ENCODE results near the gene LRRC56. TPM values are rescaled to one million over a fixed set of nuclear protein-coding genes. Genes with fewer than 3 reads are reported as not detected.

Gene LRRC56
- total RNA-seq, 1 donor: 0.94 TPM

DNA sequence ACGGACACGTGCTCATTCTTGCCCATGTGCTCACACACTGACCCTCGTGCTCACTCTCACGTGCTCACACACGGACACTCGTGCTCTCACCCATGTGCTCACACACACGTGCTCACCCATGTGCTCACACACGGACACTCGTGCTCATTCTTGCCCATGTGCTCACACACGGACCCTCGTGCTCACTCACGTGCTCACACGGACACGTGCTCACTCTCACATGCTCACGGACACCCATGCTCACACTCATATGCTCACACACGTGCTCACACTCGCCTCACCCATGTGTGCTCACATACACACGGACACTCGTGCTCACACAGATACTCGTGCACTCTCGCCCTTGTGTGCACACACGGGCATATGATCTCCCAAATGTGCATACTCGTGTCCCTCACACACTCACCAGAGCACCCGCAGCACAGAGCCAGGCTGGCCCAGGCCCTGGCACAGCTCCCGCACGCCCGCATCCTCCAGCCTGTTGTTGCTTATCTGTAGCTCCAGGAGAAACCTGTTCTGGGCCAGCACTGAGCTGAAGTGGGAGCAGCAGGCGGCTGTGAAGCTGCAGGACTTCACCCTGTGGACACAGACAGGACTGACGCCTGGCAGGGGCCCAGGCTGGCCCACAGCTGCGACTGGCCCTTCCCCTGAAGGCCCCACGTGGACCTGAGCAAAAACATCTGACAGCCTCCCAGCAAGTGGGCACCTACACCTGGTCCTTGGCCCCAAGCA lies 39.6 kb upstream of the LRRC56 start:
- Histone ChIP-seq H3K4me1 (ENCODE audit: insufficient read depth, low read length) (peaks cover 17% of the 10 kb centered on the region), H3K4me3 (ENCODE audit: low read length) (no peak overlapping the region), H3K9me3 (ENCODE audit: low read depth, low read length) (no peaks in the 10 kb centered on the region), H3K27me3 (ENCODE audit: insufficient read depth, low read length) (no peaks in the 10 kb centered on the region)

DNA sequence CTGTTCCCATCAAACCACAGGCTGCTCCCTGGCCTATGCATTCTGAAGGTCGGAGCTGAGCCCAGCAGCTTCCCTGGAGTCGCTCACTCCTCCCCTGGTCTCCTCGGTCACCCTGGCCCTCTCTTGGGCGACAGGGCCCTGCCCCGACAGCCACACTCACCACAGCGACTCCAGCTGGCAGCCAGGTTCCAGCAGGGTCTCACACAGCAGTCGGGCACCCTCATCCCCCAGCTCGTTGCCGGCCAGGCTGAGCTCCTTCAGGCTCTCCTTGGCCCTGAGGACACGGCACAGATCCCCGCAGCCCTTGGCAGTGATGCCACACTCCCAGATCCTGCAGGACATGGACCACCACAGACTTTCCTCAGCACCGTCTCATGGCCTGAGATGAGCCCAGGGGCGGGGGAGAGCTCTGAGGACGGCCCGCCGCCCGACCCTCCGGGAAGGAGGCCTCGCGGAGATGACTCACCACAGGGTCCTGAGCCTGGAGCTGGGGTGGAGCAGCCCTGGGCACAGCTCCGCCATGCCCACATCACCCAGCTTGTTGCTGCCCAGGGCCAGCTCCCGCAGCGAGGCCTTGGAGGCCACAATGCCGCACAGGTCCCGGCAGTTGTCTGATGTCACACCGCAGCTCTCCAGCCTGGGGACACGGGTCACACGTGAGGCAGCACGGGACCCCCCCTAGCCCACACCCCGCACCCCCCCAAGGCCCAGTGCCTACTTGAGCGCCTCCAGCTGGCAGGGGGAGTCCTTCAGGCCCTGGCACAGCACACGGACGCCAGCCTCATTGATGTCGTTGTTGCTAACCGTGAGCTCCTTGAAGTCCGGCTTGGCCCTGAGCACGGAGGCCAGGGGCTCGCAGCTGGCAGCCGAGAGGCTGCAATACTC lies 38.8 kb upstream of the LRRC56 start:
- Histone ChIP-seq H3K4me3 (ENCODE audit: low read length) (no peak overlapping the region), H3K9me3 (ENCODE audit: low read depth, low read length) (no peaks in the 10 kb centered on the region), H3K27me3 (ENCODE audit: insufficient read depth, low read length) (no peaks in the 10 kb centered on the region), H3K4me1 (ENCODE audit: insufficient read depth, low read length) (peaks cover 23% of the 10 kb centered on the region)

DNA sequence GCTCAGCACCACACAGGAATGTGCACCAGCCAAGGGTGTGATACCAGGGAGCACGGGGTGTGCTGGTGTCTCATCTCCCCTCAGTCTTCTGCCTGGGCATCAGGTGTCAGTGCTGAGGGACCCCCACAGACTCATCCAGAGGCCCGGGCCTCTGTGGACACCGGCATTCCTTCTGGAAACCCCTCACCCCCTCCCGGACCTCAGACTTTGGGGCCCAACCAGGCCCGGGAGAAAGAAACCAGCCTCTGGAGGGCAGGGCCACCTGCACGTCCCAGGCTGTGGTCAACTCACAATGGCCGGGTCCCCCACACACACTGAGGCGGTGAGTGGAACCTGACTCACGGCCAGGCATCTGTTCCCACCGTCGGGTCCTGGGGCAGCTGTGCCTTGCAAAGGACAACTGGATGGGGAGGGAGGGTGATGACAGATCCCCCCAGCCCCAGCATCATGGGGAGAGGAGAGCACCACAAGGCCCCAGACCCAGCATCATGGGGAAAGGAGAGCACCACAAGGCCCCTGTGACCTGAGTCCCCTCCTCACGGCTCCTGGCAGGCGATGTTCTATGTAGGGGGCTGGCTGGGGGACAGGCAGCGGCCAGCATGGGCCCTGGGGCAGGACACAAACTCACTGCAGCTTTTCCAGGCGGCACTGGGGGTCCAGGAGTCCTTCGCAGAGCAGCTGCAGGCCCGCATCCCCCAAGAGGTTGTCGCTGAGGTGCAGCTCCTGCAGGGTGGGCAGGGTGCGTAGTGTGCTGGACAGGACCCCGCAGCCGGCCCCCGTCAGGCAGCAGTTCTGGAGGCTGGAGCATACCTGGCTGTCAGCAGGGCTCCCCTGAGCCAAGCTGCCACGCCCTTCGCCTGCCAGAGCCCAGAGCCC lies 37.9 kb upstream of the LRRC56 start:
- Histone ChIP-seq H3K4me3 (ENCODE audit: low read length) (no peak overlapping the region), H3K27me3 (ENCODE audit: insufficient read depth, low read length) (no peaks in the 10 kb centered on the region), H3K4me1 (ENCODE audit: insufficient read depth, low read length) (peaks cover 32% of the 10 kb centered on the region), H3K9me3 (ENCODE audit: low read depth, low read length) (no peaks in the 10 kb centered on the region)

DNA sequence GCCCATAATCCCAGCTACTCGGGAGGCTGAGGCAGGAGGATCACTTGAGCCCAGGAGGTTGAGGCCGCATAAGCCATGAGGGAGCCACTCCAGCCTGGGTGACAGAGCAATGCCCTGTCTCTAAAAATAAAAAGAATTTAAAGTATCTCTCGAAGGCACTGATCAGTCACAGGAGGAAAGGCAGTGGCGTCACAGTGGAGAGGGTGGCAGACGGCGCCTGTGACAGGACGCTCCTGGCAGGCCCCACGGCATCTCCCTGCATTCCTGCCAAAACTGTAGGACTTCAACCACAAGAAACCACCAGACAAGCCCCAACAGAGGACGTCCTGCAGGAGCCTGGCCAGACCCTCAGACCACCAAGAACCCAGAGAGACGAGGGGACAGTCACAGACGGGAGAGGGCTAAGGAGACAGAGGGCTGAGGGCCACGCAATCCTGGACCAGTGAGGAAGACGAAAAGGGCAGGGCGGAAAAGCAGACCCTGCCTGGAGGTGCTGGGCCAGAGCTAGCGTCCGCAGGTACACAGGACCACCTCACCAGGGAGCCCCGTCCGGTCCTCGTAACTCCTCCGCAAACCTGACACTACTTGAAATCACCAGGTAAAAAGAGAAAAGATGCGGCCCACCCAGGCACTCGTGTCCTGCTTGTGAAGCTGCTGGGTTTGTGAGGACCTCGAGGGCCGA lies 36.2 kb upstream of the LRRC56 start:
- Histone ChIP-seq H3K9me3 (ENCODE audit: low read depth, low read length) (no peaks in the 10 kb centered on the region), H3K27me3 (ENCODE audit: insufficient read depth, low read length) (no peaks in the 10 kb centered on the region), H3K4me3 (ENCODE audit: low read length) (no peak overlapping the region), H3K4me1 (ENCODE audit: insufficient read depth, low read length) (peaks cover 49% of the 10 kb centered on the region)

DNA sequence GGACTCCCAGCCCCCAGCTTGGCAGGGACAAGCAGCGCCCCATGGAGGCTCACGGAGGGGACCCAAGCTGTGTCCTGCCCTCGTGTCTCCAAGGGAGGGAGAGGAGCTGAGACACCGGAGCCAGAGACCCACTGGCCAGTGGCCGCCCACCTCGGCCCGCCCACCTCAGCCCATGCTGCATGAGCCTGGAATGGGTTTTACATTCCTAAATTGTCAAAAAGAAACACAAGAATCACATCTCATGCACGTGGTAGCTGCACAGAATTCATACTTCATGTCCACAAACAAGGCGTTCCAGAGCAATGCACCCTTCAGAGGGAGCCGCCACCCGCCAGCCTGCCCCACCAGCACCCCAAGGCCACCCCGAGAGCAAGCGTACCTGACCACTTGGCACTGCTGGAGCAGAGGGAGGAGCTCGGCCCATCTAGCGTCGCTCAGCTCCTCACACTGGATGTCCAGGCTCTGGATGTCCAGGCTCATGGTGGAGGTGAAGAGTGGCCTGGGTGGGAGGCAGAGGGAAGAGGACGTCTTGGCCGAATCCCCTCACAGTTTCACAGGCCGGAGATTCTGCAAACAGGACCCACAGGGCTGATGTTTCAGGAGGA lies 35.5 kb upstream of the LRRC56 start:
- Histone ChIP-seq H3K4me3 (ENCODE audit: low read length) (no peak overlapping the region), H3K27me3 (ENCODE audit: insufficient read depth, low read length) (no peaks in the 10 kb centered on the region), H3K9me3 (ENCODE audit: low read depth, low read length) (no peaks in the 10 kb centered on the region), H3K4me1 (ENCODE audit: insufficient read depth, low read length) (peaks cover 50% of the 10 kb centered on the region)

DNA sequence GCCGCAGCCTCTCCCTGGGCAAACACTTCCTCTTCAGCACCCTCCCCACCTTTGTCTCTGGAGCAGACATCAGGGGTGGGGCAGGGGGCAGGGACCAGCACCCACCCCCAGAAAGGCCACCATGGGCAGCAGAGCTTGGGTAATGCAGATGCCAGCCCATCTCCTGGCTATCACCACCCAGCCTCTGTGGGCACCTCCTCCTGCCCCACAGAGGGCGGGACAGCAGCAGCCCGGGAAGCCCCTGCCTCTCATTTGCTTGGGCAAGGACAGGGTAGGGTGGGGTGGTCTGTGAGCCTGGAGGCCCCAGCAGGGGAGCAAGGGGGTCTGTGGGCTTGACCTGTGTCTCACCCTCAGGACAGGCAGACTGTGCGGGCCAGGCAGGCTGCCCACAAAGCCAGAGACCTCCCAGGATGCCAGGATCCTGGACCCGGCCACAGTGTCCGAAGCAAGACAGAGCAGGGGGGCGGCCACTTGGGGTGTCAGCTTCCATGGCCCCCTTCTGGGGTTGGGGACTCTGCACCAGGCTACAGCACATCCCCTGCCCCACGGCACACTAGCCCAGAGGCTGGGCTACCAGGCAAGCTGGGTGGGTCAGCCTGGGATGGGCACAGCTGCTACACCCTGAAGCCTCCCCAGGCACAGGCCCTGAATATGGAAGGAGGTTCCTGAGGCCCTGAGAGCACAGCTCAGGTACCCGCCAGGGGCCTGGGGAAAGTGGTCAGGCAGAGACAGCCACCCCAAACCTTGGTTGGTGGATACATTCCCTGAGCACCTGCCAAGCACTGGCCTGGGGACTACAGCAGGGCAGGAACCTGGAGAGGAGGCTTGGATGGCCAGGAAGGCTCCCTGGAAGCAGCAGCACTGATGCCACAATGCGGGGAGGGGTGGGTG lies 34.8 kb upstream of the LRRC56 start:
- no peaks in the 10 kb centered on the region for H3K9me3 ChIP-seq (ENCODE audit: low read depth, low read length)
- H3K4me3 ChIP-seq (ENCODE audit: low read length): no peak overlapping the region
- H3K27me3 ChIP-seq (ENCODE audit: insufficient read depth, low read length): no peaks in the 10 kb centered on the region
- H3K4me1 ChIP-seq (ENCODE audit: insufficient read depth, low read length): peaks cover 51% of the 10 kb centered on the region

DNA sequence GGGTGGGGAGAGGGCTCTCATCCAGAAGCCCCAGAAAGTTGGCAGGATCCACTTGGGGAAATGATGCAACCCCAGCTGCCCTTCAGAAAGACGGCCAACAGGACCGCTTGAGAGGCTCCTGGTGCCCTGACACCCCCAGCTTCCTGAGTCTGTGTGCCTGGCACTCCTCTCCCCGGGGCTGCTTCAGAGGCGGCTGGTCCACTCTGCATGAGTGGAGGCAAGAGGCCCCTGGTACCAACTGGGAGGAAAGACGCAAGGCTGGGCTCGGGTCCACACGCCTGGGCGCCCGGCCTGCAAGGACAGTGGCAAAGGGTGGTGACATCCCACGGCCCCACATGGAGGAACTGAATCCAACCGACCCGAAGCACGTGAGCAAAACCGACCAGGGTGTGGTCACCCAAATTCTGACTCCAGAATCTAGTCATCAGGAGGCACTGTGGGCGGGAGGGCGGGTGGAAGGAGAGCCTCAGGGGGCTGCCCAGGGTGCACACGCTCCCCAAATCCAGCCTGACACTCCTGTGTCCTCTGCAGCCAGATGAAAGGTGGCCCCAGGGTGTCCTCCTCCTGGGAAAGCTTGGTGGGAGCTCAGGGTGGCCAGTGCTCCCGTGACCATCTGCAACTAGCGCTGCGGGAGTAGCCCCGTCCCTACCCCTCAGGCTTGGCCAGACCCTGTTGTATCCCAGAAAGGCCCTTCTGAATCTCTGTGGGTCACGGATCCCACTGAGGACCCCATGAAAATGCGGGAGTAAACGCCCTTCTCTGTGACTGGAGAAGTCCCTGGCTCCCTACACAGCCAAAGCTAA lies 33.9 kb upstream of the LRRC56 start:
- peak overlapping the region; percentile 47 for H3K4me3 ChIP-seq (ENCODE audit: low read length)
- peaks cover 58% of the 10 kb centered on the region for H3K4me1 ChIP-seq (ENCODE audit: insufficient read depth, low read length)
- no peaks in the 10 kb centered on the region for H3K27me3 ChIP-seq (ENCODE audit: insufficient read depth, low read length)
- no peaks in the 10 kb centered on the region for H3K9me3 ChIP-seq (ENCODE audit: low read depth, low read length)

DNA sequence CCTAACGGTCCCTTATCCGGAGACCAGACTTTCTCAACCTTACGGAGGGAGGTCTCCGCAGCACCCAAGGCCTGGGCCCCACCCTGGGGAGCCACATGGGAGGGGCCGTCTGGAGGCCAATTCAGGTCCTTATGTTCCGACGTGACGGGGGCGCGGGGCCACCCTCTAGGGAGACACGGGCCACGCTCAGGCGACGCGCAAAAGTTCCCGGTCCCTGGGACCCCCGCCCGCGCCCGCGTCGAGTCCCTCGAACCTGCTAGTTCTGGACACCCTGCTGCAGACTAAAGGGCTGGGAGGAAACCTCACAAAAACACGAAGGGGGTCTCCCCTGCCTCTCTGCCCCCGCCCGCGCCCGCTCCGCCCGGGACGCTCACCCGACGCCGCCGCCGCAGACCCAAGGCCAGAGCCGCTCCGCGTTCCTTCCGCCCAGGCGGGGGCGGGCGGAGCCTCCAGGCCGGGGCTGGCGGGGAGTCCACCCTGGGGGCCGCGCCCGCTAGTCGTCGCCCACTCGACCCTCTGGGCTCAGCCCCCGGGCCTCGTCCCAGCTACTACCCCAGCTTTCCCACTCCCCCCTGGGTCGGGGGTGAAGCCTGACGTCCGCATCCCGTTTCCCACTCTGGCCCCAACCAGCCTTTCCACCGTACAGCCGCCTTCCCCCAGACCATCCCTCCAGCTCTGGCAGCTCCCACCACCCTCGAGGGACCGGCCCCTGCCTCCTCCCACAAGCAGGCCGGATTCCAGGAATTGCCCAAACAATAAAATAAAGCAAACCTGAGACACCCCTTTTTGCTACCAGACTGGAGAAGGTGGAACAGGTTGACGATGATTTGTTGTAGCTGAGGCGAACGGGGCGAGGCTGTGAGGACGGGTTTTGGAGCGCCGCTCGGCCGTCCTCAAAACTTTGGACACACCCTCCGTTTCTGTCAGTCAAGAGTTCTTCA lies 33.0 kb upstream of the LRRC56 start:
- no peaks in the 10 kb centered on the region for H3K9me3 ChIP-seq (ENCODE audit: low read depth, low read length)
- H3K4me3 ChIP-seq (ENCODE audit: low read length): peak overlapping the region; percentile 47
- no peaks in the 10 kb centered on the region for H3K27me3 ChIP-seq (ENCODE audit: insufficient read depth, low read length)
- H3K4me1 ChIP-seq (ENCODE audit: insufficient read depth, low read length): peaks cover 58% of the 10 kb centered on the region

DNA sequence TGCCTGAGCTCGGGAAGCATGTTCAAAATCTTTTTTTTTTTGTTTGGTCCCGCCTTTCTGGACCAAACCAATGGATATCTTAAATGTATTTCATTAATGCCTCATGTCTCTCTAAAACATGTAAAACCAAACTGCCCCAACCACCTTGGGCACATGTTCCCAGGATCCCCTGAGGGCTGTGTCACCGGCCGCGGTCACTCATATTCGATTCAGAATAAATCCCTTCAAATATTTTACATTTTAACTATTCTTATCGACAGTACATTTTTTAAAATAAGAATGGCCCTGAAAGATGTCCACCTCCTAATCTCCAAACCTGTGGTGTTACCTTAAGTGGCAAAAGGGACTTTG lies 32.4 kb upstream of the LRRC56 start:
- H3K4me3 ChIP-seq (ENCODE audit: low read length): peak overlapping the region; percentile 47
- H3K9me3 ChIP-seq (ENCODE audit: low read depth, low read length): no peaks in the 10 kb centered on the region
- no peaks in the 10 kb centered on the region for H3K27me3 ChIP-seq (ENCODE audit: insufficient read depth, low read length)
- H3K4me1 ChIP-seq (ENCODE audit: insufficient read depth, low read length): peaks cover 58% of the 10 kb centered on the region

DNA sequence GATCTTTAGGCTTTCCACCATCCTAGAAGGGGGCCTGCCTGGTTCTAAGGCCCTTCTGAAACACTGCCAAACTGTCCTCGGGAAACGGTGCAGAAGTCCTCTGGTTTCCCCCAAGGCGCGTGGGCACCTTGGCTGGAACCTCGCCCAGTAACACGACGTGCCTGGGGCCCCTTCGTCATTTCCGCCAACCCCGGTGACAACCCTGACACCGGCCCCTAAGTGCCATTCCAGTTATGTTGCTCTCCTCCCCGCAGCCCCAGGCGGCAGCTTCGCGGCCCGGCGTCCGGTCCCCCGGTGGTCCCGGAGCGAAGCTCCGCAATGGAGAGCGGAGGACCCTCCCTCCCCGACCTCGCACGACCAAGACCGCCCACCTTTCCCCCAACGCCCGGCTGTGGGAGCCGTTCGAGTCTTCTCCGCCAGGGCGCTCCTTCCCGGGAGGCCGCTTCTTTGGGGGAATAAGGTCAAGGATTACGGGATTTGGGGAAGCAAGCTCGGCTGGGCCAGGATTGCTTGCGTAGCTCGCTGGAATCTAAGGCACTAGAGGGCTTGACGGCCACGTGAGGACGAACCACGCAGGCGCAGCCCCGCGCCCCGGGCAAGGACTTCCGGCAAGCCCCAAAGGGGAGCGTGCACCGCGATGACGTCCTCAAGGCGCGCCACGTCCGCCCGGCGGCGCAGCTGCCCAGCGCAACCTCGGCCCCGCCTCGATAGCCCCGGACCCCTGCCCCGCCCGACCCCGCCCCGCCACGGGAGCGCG lies 30.9 kb upstream of the LRRC56 start:
- Histone ChIP-seq H3K4me3 (ENCODE audit: low read length) (peak overlapping the region; percentile 90), H3K4me1 (ENCODE audit: insufficient read depth, low read length) (peaks cover 53% of the 10 kb centered on the region), H3K27me3 (ENCODE audit: insufficient read depth, low read length) (no peaks in the 10 kb centered on the region), H3K9me3 (ENCODE audit: low read depth, low read length) (no peaks in the 10 kb centered on the region)

DNA sequence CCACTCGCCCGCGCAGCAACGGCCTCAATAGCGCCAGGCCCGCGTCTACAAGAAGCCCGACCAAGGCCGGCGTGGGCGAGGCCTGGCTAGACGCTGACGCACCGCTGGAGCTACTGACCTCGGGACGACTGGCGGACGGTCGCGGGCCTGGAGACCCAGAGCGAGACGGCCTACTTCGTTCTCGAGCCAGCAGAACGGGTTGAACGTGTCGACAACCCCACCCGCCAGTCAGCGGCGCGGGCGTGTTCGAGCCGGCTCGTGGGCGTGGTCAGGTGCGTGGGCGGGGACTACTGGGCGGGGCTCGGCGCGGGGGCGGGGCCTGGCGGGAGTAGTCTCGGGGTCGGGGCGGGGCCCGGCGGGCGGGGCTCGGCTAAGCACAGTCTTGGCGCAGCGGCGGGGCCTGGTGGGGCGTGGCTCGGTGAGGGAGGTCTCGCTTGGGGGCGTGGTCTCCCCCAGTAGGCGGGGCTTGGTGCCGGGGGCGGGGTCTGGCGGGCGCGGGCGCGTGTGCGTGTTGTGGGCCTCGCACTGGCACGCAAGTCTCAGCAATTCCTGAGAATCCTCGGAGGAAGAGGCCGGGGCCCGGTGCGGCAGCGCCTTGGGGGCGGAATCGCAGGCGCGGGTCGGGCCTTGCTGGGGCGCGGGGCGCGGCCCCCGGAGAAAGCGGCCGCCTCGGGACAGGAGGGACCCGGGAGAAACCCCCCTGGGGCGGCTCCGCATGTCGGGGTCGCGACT lies 30.2 kb upstream of the LRRC56 start, which contains the start of gene RNH1:
TSS of gene RNH1 (minus strand) at position 248 of the 732 bp plus-strand sequence. CDS start 5,080 bp downstream, outside the sequence.
- no peaks in the 10 kb centered on the region for H3K9me3 ChIP-seq (ENCODE audit: low read depth, low read length)
- H3K4me3 ChIP-seq (ENCODE audit: low read length): peak within 1 kb of the TSS; percentile 90
- no peaks in the 10 kb centered on the region for H3K27me3 ChIP-seq (ENCODE audit: insufficient read depth, low read length)
- H3K4me1 ChIP-seq (ENCODE audit: insufficient read depth, low read length): peaks cover 46% of the 10 kb centered on the region

Data from mononuclear cell (primary cell).